HL-60/S4 treated with phorbol 12-myristate 13-acetate at 8.2 ng/mL for 4 days and 3 days (cell line): ENCODE data around the gene ATF5.

Experiments used
- in situ Hi-C: fragments of 300-500 bp; cut with MboI; formaldehyde crosslinking; loops from 2 replicates; pipeline ENCODE4 v1.15.0; 2022; ENCODE audit warnings: low sequenced_read_pairs

ATF5 gene

DNA sequence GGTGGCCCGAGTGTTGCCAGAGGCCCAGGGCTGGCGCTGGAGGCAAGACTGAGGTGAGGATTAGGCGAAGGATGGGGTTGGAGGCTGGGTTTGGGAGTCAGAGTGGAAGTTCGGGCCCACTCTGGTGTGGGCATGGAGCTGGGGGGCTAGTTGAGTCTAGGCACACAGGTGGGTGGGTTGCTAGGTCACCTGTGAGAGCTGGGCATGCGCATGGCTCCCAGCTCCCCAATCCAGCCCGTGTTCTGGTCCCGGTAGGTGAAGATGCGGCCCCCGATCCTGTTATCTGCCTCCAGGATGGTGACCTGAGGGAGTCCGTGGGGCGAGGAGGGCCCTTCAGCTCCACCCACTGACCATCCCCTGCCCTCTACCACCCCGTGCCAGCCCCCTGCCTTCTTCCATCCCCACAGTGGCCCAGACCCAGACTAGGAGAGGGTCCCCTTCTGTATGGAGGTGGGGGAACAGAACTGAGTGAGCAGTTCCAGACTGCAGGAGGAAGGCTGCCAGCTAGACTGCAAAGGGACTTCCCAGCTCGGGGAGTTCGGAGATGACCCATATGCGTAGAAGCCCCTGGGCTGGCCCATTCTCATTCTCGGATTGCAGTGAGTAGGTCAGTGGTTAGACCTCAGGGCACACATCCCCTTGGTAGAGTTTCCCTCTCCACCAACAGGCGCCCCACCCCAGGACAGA is 34.0 kb upstream of the ATF5 start:
- in situ Hi-C loops = no loop called here

- in situ Hi-C loops = no loop called here
Measured at GRCh38 chr19:49895566-49896297, 33.3 kb upstream of the ATF5 start.

- in situ Hi-C loops = no loop called here
Measured at GRCh38 chr19:49896863-49897621, 32.0 kb upstream of the ATF5 start, which contains the start of gene IL4I1. Gene IL4I1 (minus strand): TSS chr19:49896887. CDS start chr19:49896160, 727 bp downstream.

DNA sequence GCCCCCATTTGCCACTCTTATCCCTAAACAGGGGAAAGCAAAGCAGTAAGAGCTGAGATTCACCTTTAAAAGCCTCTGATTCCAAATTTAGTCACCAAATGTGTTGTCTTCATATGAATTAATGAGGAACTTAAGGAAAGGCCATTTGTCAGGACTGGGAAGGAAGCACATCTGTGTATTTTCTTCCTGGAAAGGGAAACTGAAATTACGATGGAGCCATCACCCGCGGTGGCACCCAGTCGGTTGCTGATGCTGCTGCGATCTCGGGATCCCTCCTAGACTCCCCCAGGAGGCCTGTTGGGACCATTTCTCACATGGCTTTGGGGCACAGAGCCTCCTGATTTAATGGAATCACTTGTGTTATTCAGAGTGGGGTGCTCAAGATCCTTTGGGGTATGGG is 24.9 kb upstream of the ATF5 start:
- in situ Hi-C loops = no loop called here

DNA sequence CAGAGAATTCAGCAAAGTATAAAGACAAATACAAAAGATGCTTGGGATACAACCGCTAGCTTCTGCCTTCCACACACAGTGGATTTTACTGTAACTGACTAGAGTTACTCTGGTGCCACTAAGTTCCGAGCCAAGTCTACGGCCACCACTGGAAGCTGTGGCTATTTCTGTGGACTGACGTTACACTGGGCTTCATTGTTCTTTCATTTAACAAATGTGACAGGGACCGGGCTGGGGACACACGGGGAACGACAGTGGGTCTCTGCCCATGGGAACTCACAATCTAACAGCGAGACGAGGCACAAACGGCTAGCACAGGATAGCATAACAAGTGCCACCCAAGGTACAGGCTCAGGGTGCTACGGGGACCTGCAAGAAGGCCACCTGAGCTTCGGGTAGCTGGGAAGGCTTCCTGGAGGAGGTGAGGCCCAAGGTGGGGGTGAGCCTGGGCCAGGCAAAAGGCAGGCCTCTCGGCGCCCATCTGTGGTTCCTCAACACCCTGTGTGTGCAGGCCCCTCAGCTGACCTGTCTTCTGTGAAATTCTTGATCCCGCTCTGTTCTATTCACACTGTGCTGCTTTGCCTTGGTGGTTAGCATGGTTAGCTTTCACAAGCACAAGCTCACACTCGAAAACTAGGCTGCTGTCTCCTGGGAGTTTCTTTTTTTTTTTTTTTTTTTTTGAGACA is 22.0 kb upstream of the ATF5 start:
- in situ Hi-C loops = no loop called here

- in situ Hi-C loops = no loop called here
Measured at GRCh38 chr19:49907745-49908446, 21.1 kb upstream of the ATF5 start.

- in situ Hi-C loops = no loop called here
Measured at GRCh38 chr19:49908480-49909420, 20.3 kb upstream of the ATF5 start.

DNA sequence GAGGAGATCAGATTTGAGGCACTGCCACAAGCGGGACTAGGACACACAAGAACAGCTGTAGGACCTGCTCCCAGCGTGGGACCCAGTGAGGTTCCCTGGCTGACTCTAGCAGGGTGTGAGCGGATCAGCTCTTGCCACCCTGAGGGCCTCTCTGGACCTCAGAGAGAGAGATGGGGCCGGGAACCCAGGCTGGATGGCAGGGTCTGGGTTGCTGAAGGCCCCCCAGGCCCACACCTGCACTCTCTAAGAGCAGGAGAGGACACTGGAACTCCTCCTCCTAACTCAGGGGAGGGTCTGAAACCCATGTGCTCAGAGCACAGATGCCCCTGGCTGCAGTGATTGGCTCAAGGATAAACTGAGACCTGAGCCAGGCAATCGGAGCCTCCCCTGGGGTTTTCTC is 18.8 kb upstream of the ATF5 start:
- in situ Hi-C loops = no loop called here

DNA sequence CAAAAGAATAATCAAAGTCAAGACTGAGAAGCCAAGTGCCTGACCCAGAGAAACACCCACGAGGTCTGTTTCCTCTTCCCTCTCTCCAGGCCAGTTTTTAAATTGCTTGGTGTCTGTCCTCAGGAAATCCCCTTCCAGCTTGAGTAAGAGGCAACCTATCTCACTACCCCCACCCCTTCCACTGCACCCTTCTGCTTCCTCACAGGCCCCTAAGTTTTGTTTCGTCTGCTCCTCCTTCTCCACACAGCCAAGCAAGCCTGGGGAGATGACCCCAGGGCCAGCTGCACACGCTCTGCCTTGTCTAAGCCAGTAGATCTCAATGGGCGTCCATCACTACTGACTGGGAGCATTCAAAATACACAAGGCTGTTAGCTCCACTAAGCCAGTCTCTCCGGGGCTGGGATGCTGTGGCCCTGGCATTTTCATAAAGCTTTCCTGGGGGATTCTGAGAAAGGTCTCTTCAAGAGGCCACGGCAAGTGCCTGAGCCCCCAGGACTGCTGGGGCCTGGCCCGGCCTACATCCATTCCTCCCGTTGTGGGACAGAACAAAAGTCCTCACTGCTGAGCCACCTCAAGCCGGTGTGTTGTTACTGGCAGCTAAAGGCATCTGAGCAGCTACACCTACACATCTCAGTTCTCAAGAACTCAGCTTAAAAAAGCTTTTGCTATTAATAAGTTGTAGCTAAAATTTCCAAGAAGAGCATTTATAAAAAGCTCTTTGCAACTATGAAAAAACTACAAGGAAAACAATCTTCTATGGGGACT is 17.4 kb upstream of the ATF5 start:
- in situ Hi-C loops = no loop called here

GRCh38 chr19:49912965-49913685 is 15.9 kb upstream of the ATF5 start:
- in situ Hi-C loops = no loop called here

- in situ Hi-C loops = no loop called here
Measured at GRCh38 chr19:49913720-49914119, 15.3 kb upstream of the ATF5 start.

DNA sequence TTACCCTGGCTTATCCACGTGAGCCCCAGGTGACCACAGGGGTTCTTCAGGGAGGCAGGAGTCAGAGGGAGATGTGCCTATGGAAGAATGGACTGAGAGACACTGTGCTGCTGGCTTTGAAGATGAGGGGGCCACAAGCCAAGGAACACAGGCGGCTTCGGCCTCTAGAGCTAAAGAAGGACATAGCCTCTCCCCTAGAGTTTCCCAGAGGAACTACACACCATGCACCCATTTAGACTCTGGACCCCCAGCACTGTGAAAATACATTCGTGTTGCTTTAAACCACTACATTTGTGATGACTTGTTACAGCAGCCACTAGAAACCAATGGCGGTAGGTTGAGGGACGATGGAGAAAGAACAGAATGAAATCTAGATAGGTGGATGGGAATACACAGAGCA is 13.7 kb upstream of the ATF5 start:
- in situ Hi-C loops = no loop called here

DNA sequence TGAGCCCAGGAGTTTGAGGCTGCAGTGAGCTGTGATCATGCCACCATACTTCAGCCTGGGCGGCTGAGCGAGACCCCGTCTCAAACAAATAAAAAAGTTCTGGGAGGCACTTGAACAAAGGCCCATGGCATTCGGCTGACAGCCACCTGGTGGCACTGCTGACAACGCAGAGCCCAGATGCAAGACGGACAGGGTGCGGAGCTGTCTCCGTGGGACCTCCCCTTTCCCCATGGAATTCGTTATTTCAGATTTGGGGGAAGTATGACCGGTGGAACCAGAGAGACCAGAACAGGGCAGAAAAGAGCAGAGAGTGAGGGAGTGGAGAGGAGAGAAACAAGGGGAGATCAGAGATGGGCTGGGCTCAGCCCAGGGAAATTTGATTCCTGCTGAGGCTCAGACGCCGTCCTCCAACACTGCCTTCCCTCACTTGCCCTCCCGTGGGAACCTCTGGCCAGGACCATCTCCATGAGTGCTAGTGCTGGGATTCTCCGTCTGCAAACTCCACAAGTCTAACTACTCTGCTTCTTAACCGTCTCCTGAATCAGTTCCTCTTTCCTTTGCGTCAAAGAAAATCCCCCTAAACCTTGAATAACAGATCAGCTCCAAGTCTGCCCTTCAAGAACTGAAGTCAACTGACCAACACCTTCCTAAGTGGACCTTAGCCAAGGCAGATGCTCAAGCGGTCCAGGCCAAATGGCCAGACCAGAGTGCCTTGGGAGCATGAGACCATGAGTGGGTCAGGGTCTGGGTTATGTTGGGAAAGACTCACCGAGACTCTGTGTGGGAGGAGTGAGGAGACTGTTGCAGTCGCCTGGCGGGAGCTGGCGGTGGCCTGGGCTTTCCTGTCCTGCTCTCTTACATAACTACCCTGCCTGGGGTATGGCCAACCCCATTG is 11.9 kb upstream of the ATF5 start:
- in situ Hi-C loops = no loop called here

- in situ Hi-C loops = no loop called here
Measured at GRCh38 chr19:49918089-49918488, 10.9 kb upstream of the ATF5 start.

- in situ Hi-C loops = no loop called here
Measured at GRCh38 chr19:49920624-49921363, 8.2 kb upstream of the ATF5 start.
